ENCODE results near the gene SUSD4. TPM values are rescaled to one million over a fixed set of nuclear protein-coding genes. Genes with fewer than 3 reads are reported as not detected.

The SUSD4 gene
- total RNA-seq, 1 donor from 2014 or later, result not detected

DNA sequence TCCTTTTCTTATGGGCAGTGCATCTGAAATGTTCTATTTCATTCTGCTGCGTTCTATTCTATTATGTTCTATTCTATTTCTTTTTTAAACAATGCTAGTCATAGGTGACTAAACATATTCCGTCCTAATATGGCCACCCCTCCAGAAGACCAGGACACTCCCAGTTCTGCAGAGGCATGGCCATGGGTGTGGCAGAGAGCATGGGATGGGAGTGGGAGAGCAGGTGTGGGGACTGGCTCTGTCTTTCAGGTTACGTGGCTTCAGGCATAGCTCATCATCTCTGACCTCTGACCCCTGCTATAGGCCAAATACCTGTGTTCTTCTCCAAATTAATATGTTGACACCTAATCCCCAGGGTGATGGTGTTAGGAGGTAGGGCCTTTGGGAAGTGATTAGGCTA lies 187.5 kb downstream of the SUSD4 start:
- H3K27ac Mint-ChIP-seq (ENCODE audit: unreplicated experiment), result no peak overlapping the region
- H3K27me3 Mint-ChIP-seq (ENCODE audit: unreplicated experiment), result peaks cover 18% of the 10 kb centered on the region
- TF ChIP-seq, protein P1, sequence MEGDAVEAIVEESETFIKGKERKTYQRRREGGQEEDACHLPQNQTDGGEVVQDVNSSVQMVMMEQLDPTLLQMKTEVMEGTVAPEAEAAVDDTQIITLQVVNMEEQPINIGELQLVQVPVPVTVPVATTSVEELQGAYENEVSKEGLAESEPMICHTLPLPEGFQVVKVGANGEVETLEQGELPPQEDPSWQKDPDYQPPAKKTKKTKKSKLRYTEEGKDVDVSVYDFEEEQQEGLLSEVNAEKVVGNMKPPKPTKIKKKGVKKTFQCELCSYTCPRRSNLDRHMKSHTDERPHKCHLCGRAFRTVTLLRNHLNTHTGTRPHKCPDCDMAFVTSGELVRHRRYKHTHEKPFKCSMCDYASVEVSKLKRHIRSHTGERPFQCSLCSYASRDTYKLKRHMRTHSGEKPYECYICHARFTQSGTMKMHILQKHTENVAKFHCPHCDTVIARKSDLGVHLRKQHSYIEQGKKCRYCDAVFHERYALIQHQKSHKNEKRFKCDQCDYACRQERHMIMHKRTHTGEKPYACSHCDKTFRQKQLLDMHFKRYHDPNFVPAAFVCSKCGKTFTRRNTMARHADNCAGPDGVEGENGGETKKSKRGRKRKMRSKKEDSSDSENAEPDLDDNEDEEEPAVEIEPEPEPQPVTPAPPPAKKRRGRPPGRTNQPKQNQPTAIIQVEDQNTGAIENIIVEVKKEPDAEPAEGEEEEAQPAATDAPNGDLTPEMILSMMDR (IDR thresholded peaks at IDR 0.05), result no peak
- H3K4me3 Mint-ChIP-seq (ENCODE audit: unreplicated experiment), result no peak overlapping the region
- DNase-seq (ENCODE audit: extremely low spot score, unreplicated experiment), result no peak
- H3K36me3 Mint-ChIP-seq (ENCODE audit: unreplicated experiment), result no peaks in the 10 kb centered on the region
- H3K9me3 Mint-ChIP-seq (ENCODE audit: unreplicated experiment), result no peaks in the 10 kb centered on the region
- H3K4me1 Mint-ChIP-seq (ENCODE audit: unreplicated experiment), result no peaks in the 10 kb centered on the region

DNA sequence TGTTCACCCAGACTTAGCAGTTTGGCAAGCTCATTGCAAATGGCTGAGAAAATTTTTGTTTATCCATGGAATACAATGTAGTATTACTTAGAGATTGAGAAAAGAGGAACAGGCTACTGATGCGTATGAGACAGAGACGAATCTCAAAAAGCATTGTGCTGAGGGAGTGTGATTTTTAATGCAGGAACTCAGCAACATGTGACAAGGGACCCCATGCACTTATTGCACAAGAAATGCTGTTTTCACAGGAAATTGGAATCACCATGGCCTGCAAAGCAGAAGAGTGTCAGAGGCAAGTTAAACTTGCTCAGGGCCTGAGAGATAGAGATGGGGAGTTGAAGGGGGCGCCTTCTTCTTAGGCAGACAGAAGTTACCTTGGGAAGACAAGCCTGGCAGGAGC lies 188.3 kb downstream of the SUSD4 start:
- no peaks in the 10 kb centered on the region for H3K4me1 Mint-ChIP-seq (ENCODE audit: unreplicated experiment)
- no peak for DNase-seq (ENCODE audit: extremely low spot score, unreplicated experiment)
- no peaks in the 10 kb centered on the region for H3K9me3 Mint-ChIP-seq (ENCODE audit: unreplicated experiment)
- no peaks in the 10 kb centered on the region for H3K36me3 Mint-ChIP-seq (ENCODE audit: unreplicated experiment)
- peaks cover 11% of the 10 kb centered on the region for H3K27me3 Mint-ChIP-seq (ENCODE audit: unreplicated experiment)
- no peak overlapping the region for H3K4me3 Mint-ChIP-seq (ENCODE audit: unreplicated experiment)
- TF ChIP-seq, protein P1 (IDR thresholded peaks at IDR 0.05), result no peak
- H3K27ac Mint-ChIP-seq (ENCODE audit: unreplicated experiment), result no peak overlapping the region

DNA sequence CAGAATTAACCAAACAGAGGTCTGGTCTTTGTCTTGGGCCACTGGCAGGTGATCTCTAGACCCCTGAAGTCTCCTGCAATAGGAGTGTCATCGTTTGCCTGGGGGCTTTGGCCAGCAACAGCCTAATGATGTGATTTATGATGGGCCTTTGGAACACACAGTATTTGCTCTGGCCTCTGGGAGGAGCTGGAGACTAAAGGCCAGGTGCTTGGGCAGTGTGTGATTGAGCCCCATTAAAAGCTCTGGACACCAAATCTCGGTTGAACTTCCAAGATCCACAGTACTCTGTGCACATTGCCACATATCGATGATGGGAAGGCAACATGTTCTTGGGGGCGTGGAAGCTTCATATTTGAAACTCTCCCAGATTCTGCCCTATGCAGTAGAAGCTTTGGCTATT lies 188.9 kb downstream of the SUSD4 start:
- Mint-ChIP-seq H3K27me3 (ENCODE audit: unreplicated experiment) (peaks cover 9% of the 10 kb centered on the region), H3K4me3 (ENCODE audit: unreplicated experiment) (no peak overlapping the region), H3K27ac (ENCODE audit: unreplicated experiment) (no peak overlapping the region), H3K9me3 (ENCODE audit: unreplicated experiment) (no peaks in the 10 kb centered on the region), H3K36me3 (ENCODE audit: unreplicated experiment) (no peaks in the 10 kb centered on the region), H3K4me1 (ENCODE audit: unreplicated experiment) (no peaks in the 10 kb centered on the region)
- TF ChIP-seq, protein P1 (IDR thresholded peaks at IDR 0.05), result no peak
- no peak for DNase-seq (ENCODE audit: extremely low spot score, unreplicated experiment)

Other genes starting within 250 kb of the SUSD4 start
- gene TLR5, start 220.9 kb downstream of the SUSD4 start, total RNA-seq, result not detected in 2 replicates
- not detected in 2 replicates for gene CCDC185, start 29.2 kb upstream of the SUSD4 start, total RNA-seq

Measured in osteocyte (in vitro differentiated cells).